ENCODE measurements around the gene CACNB2.
A peak's percentile ranks its signal among the peaks of the same experiment; 100 is the strongest.

The CACNB2 gene

GRCh38 chr10:18400906-18401245, 260.7 kb downstream of the CACNB2 start:
- H2BK120ac ChIP-seq (ENCODE audit: low read depth, low read length) = no peak overlapping the region
- H4K91ac ChIP-seq (ENCODE audit: low read length) = no peak overlapping the region
- H3K27ac ChIP-seq (ENCODE audit: low read length, poor library complexity, severe bottlenecking) = no peak overlapping the region
- H3K9me3 ChIP-seq (ENCODE audit: control insufficient read depth, low read length) = no peaks in the 10 kb centered on the region
- H2AFZ ChIP-seq (ENCODE audit: low read depth, low read length) = no peak overlapping the region
- H3K4me2 ChIP-seq (ENCODE audit: low read length, poor library complexity, severe bottlenecking) = peak overlapping the region; percentile 24
- H3K9ac ChIP-seq (ENCODE audit: low read length) = no peak overlapping the region
- no peak overlapping the region for H2AK5ac ChIP-seq (ENCODE audit: low read length, severe bottlenecking)
- H2BK5ac ChIP-seq (ENCODE audit: low read depth, low read length, poor library complexity, severe bottlenecking) = no peak overlapping the region
- peaks cover 4% of the 10 kb centered on the region for H3K4me1 ChIP-seq (ENCODE audit: control insufficient read depth, insufficient read depth, low read depth, low read length)
- no peak overlapping the region for H3K14ac ChIP-seq (ENCODE audit: low read length in 2 of 2)
- H2BK15ac ChIP-seq (ENCODE audit: low read depth, poor library complexity, severe bottlenecking) = no peak overlapping the region
- H3K27me3 ChIP-seq (ENCODE audit: control insufficient read depth in 1 of 2, insufficient read depth in 1 of 2, low read length in 2 of 2) = peaks cover 21 to 27% of the 10 kb centered on the region in 2 experiments
- H2BK12ac ChIP-seq (ENCODE audit: low read length in 2 of 2) = no peak overlapping the region
- no peaks in the 10 kb centered on the region for H3K79me1 ChIP-seq (replicated peaks; ENCODE audit: low read length, poor library complexity, severe bottlenecking)
- no peak overlapping the region for H3K23ac ChIP-seq (ENCODE audit: low read length in 2 of 2)
- no peak overlapping the region for H3K18ac ChIP-seq (ENCODE audit: low read depth in 1 of 2, low read length in 2 of 2)
- DNase-seq = no peak
- no peak overlapping the region for H3K4ac ChIP-seq (ENCODE audit: low read depth in 1 of 2, low read length in 2 of 2)
- H4K8ac ChIP-seq (ENCODE audit: low read length) = no peak overlapping the region
- H3K36me3 ChIP-seq (ENCODE audit: control insufficient read depth in 1 of 2, insufficient read depth in 2 of 2, low read depth in 1 of 2, low read length in 2 of 2) = no peaks in the 10 kb centered on the region
- WGBS = 15% methylated on average over 11 of the region's 11 CpGs
- H3K4me3 ChIP-seq (ENCODE audit: insufficient read depth in 1 of 2, low read depth in 1 of 2, low read length in 2 of 2) = peak overlapping the region in 1 of 2 experiments; percentile 63

- Histone ChIP-seq H3K14ac (ENCODE audit: low read length in 2 of 2) (no peak overlapping the region), H4K8ac (ENCODE audit: low read length) (no peak overlapping the region), H2AK5ac (ENCODE audit: low read length, severe bottlenecking) (no peak overlapping the region), H3K79me1 (replicated peaks; ENCODE audit: low read length, poor library complexity, severe bottlenecking) (no peaks in the 10 kb centered on the region), H4K91ac (ENCODE audit: low read length) (no peak overlapping the region), H3K36me3 (ENCODE audit: control insufficient read depth in 1 of 2, insufficient read depth in 2 of 2, low read depth in 1 of 2, low read length in 2 of 2) (no peaks in the 10 kb centered on the region), H2BK15ac (ENCODE audit: low read depth, poor library complexity, severe bottlenecking) (no peak overlapping the region), H3K4ac (ENCODE audit: low read depth in 1 of 2, low read length in 2 of 2) (no peak overlapping the region), H3K4me2 (ENCODE audit: low read length, poor library complexity, severe bottlenecking) (no peak overlapping the region), H2BK120ac (ENCODE audit: low read depth, low read length) (no peak overlapping the region), H2BK12ac (ENCODE audit: low read length in 2 of 2) (no peak overlapping the region), H2BK5ac (ENCODE audit: low read depth, low read length, poor library complexity, severe bottlenecking) (no peak overlapping the region), H3K27me3 (ENCODE audit: control insufficient read depth in 1 of 2, insufficient read depth in 1 of 2, low read length in 2 of 2) (peaks cover 21 to 27% of the 10 kb centered on the region in 2 experiments), H3K9me3 (ENCODE audit: control insufficient read depth, low read length) (no peaks in the 10 kb centered on the region), H3K18ac (ENCODE audit: low read depth in 1 of 2, low read length in 2 of 2) (no peak overlapping the region), H3K4me3 (ENCODE audit: insufficient read depth in 1 of 2, low read depth in 1 of 2, low read length in 2 of 2) (no peak overlapping the region), H3K9ac (ENCODE audit: low read length) (no peak overlapping the region), H2AFZ (ENCODE audit: low read depth, low read length) (no peak overlapping the region), H3K27ac (ENCODE audit: low read length, poor library complexity, severe bottlenecking) (no peak overlapping the region), H3K4me1 (ENCODE audit: control insufficient read depth, insufficient read depth, low read depth, low read length) (peaks cover 4% of the 10 kb centered on the region), H3K23ac (ENCODE audit: low read length in 2 of 2) (no peak overlapping the region)
- 80% methylated on average over 11 of the region's 12 CpGs for WGBS
- DNase-seq = no peak
Observed at GRCh38 chr10:18401416-18402195, 261.4 kb downstream of the CACNB2 start.

- H2BK5ac ChIP-seq (ENCODE audit: low read depth, low read length, poor library complexity, severe bottlenecking) = no peak overlapping the region
- no peak overlapping the region for H2AK5ac ChIP-seq (ENCODE audit: low read length, severe bottlenecking)
- no peak overlapping the region for H3K9ac ChIP-seq (ENCODE audit: low read length)
- peaks cover 21 to 27% of the 10 kb centered on the region in 2 experiments for H3K27me3 ChIP-seq (ENCODE audit: control insufficient read depth in 1 of 2, insufficient read depth in 1 of 2, low read length in 2 of 2)
- no peak overlapping the region for H2AFZ ChIP-seq (ENCODE audit: low read depth, low read length)
- H3K14ac ChIP-seq (ENCODE audit: low read length in 2 of 2) = no peak overlapping the region
- H3K4me1 ChIP-seq (ENCODE audit: control insufficient read depth, insufficient read depth, low read depth, low read length) = peaks cover 4% of the 10 kb centered on the region
- H4K91ac ChIP-seq (ENCODE audit: low read length) = no peak overlapping the region
- H2BK12ac ChIP-seq (ENCODE audit: low read length in 2 of 2) = no peak overlapping the region
- no peak overlapping the region for H3K18ac ChIP-seq (ENCODE audit: low read depth in 1 of 2, low read length in 2 of 2)
- no peak overlapping the region for H3K27ac ChIP-seq (ENCODE audit: low read length, poor library complexity, severe bottlenecking)
- no peaks in the 10 kb centered on the region for H3K79me1 ChIP-seq (replicated peaks; ENCODE audit: low read length, poor library complexity, severe bottlenecking)
- H2BK15ac ChIP-seq (ENCODE audit: low read depth, poor library complexity, severe bottlenecking) = no peak overlapping the region
- no peak for DNase-seq
- H3K23ac ChIP-seq (ENCODE audit: low read length in 2 of 2) = no peak overlapping the region
- no peak overlapping the region for H3K4me3 ChIP-seq (ENCODE audit: insufficient read depth in 1 of 2, low read depth in 1 of 2, low read length in 2 of 2)
- no peak overlapping the region for H3K4ac ChIP-seq (ENCODE audit: low read depth in 1 of 2, low read length in 2 of 2)
- no peaks in the 10 kb centered on the region for H3K36me3 ChIP-seq (ENCODE audit: control insufficient read depth in 1 of 2, insufficient read depth in 2 of 2, low read depth in 1 of 2, low read length in 2 of 2)
- H4K8ac ChIP-seq (ENCODE audit: low read length) = no peak overlapping the region
- H2BK120ac ChIP-seq (ENCODE audit: low read depth, low read length) = no peak overlapping the region
- 67% methylated on average over 3 of the region's 3 CpGs for WGBS
- no peak overlapping the region for H3K4me2 ChIP-seq (ENCODE audit: low read length, poor library complexity, severe bottlenecking)
- H3K9me3 ChIP-seq (ENCODE audit: control insufficient read depth, low read length) = no peaks in the 10 kb centered on the region
Observed at GRCh38 chr10:18402853-18403252, 262.6 kb downstream of the CACNB2 start.

GRCh38 chr10:18404530-18404929, 264.3 kb downstream of the CACNB2 start:
- Histone ChIP-seq H3K27ac (ENCODE audit: low read length, poor library complexity, severe bottlenecking) (no peak overlapping the region), H3K4me3 (ENCODE audit: insufficient read depth in 1 of 2, low read depth in 1 of 2, low read length in 2 of 2) (no peak overlapping the region), H3K36me3 (ENCODE audit: control insufficient read depth in 1 of 2, insufficient read depth in 2 of 2, low read depth in 1 of 2, low read length in 2 of 2) (no peaks in the 10 kb centered on the region), H3K4ac (ENCODE audit: low read depth in 1 of 2, low read length in 2 of 2) (no peak overlapping the region), H3K9me3 (ENCODE audit: control insufficient read depth, low read length) (no peaks in the 10 kb centered on the region), H3K9ac (ENCODE audit: low read length) (no peak overlapping the region), H3K4me1 (ENCODE audit: control insufficient read depth, insufficient read depth, low read depth, low read length) (peaks cover 4% of the 10 kb centered on the region), H2BK5ac (ENCODE audit: low read depth, low read length, poor library complexity, severe bottlenecking) (no peak overlapping the region), H3K4me2 (ENCODE audit: low read length, poor library complexity, severe bottlenecking) (no peak overlapping the region), H3K23ac (ENCODE audit: low read length in 2 of 2) (no peak overlapping the region), H3K27me3 (ENCODE audit: control insufficient read depth in 1 of 2, insufficient read depth in 1 of 2, low read length in 2 of 2) (peaks cover 21 to 27% of the 10 kb centered on the region in 2 experiments), H4K8ac (ENCODE audit: low read length) (no peak overlapping the region), H4K91ac (ENCODE audit: low read length) (no peak overlapping the region), H3K18ac (ENCODE audit: low read depth in 1 of 2, low read length in 2 of 2) (no peak overlapping the region), H2AK5ac (ENCODE audit: low read length, severe bottlenecking) (no peak overlapping the region), H2BK12ac (ENCODE audit: low read length in 2 of 2) (no peak overlapping the region), H3K79me1 (replicated peaks; ENCODE audit: low read length, poor library complexity, severe bottlenecking) (no peaks in the 10 kb centered on the region), H3K14ac (ENCODE audit: low read length in 2 of 2) (no peak overlapping the region), H2BK120ac (ENCODE audit: low read depth, low read length) (no peak overlapping the region), H2BK15ac (ENCODE audit: low read depth, poor library complexity, severe bottlenecking) (no peak overlapping the region), H2AFZ (ENCODE audit: low read depth, low read length) (no peak overlapping the region)
- no peak for DNase-seq
- WGBS = 95% methylated on average over 2 of the region's 5 CpGs

Measured in mesenchymal stem cell (in vitro differentiated cells and primary cell).